H1 (cell line): ENCODE results near the gene CRTAP. TPM values are rescaled to one million over a fixed set of nuclear protein-coding genes. Genes with fewer than 3 reads are reported as not detected.

ENCODE experiments used
- CHD7 ChIP-seq: fragments of 300-600 bp; sonication (generic); IDR thresholded peaks from 2 replicates; pipeline ENCODE4 v1.7.1; 2012; ENCODE audit warnings: low read length, moderate library complexity, mild to moderate bottlenecking, inconsistent platforms; ENCODE audit not compliant: insufficient replicate concordance
- HDAC2 ChIP-seq, 2 experiments: fragments of 300-600 bp in 1 of 2; sonication (generic) in 1 of 2; IDR thresholded peaks; 2 replicates each; pipeline ENCODE4 v1.6.1; 2011 to 2012; ENCODE audit warnings: low read depth in 2 of 2, low read length in 2 of 2, mild to moderate bottlenecking in 2 of 2, moderate library complexity in 2 of 2, borderline replicate concordance in 1 of 2, inconsistent platforms in 1 of 2
- PHF8 ChIP-seq: fragments of 200-600 bp; sonication (generic); conservative IDR thresholded peaks from 2 replicates; pipeline ENCODE4 v1.7.1; 2012; ENCODE audit warnings: low read depth, mild to moderate bottlenecking, inconsistent platforms, low read length, moderate library complexity
- SAP30 ChIP-seq: fragments of 300-600 bp; sonication (generic); IDR thresholded peaks from 2 replicates; pipeline ENCODE4 v1.7.1; 2012; ENCODE audit warnings: low read length, moderate library complexity, mild to moderate bottlenecking, inconsistent platforms; ENCODE audit not compliant: insufficient read depth, insufficient replicate concordance
- polyA plus RNA-seq, 7 experiments: library from polyadenylated mRNA; depleted of rRNA in 3 of 7; stranded (reverse) in 5 of 7; unstranded in 2 of 7; fragments of >200 nt in 5 of 7; fragments of 200-250 nt in 2 of 7; gene quantifications; 1 replicate in 5 of 7; 2 replicates in 1 of 7; 4 replicates in 1 of 7; pipeline versions ENCODE4 v1.2.1 to v1.2.3, GENCODE V29; 2011 to 2013; ENCODE audit warnings: missing spikeins in 2 of 7, mixed read lengths in 2 of 7
- total RNA-seq: library from RNA; stranded (reverse); fragmentation: NEBNext Ultra II Directional; extraction: Animal tissue kit (Norgen Biotek cat#: 25700); gene quantifications from 2 replicates; pipeline ENCODE4 v1.2.1, GENCODE V29; 2021

The CRTAP gene
- total and polyA plus RNA-seq, 2 of the 8 experiments (the other 6 are each of a cell fraction or from before 2014, with no cell fraction given) = 159 to 188 TPM

GRCh38 chr3:33081812-33082211 is 32.0 kb upstream of the CRTAP start (continued):
- TF ChIP-seq CHD7 = no peak
- no peak for TF ChIP-seq SAP30
- TF ChIP-seq HDAC2 (IDR thresholded peaks at IDR 0.05; ENCODE audit: borderline replicate concordance in 1 of 2, low read depth in 2 of 2, low read length in 2 of 2) = no peak
- no peak for TF ChIP-seq PHF8
